G401 (cell line): ENCODE measurements around the gene CBX5. TPM values are rescaled to one million over a fixed set of nuclear protein-coding genes. Genes with fewer than 3 reads are reported as not detected.
"Not testable (repeated sequence)": the region's sequence is repeated elsewhere in the genome, so short reads cannot be mapped to it uniquely, and the experiment has no call there.

Experiments
- DNase-seq: peaks from one replicate; pipeline ENCODE4 v3.0.0-alpha.2; 2015; ENCODE audit warnings: low spot score
- in situ Hi-C: cut with HindIII; loops from 2 replicates; pipeline ENCODE4 v1.10.0; 2016; ENCODE audit warnings: low sequenced_read_pairs, mixed read lengths
- total RNA-seq: library from RNA; depleted of rRNA; stranded (reverse); fragments of >200 nt; shearing (Covaris generic); gene quantifications from 2 replicates; pipeline ENCODE4 v1.2.3, GENCODE V29; 2014

Gene CBX5
- total RNA-seq, 1 experiment from 2014 or later: 67.6 TPM

DNA sequence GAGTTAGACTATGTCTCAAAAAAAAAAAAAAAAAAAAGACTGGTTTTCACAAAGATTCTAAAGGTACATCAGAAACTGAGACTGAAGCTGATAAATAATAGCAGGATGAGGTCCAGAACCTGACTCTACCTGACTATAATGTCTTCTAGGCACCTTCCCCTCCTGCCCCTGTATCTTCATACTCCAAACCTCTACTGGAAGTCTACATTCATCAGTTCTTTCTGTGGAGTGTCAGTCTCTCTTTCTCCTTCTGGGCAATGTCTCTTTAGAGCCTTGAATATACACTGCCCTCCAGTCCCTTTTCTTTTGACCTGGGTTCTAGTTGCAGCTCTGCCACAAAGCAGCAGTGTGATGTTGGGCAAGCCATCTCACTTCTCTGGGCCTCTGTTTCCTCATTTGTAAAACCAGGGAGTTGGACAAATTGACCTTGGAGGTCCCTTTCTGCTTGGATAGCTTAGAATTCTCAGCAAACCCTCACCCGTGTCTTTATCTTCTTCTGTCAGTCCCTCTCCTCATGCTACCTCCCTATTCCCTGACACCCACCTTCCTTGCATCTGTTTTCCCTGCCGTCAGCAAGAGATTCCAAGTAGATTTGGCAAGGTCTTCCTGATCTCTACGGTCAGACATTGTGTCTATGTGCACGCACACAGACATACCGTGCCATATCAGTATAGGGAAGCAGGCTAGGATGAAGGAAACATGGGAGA, 16.6 kb upstream of the CBX5 start:
- in situ Hi-C loops: no loop called here

DNA sequence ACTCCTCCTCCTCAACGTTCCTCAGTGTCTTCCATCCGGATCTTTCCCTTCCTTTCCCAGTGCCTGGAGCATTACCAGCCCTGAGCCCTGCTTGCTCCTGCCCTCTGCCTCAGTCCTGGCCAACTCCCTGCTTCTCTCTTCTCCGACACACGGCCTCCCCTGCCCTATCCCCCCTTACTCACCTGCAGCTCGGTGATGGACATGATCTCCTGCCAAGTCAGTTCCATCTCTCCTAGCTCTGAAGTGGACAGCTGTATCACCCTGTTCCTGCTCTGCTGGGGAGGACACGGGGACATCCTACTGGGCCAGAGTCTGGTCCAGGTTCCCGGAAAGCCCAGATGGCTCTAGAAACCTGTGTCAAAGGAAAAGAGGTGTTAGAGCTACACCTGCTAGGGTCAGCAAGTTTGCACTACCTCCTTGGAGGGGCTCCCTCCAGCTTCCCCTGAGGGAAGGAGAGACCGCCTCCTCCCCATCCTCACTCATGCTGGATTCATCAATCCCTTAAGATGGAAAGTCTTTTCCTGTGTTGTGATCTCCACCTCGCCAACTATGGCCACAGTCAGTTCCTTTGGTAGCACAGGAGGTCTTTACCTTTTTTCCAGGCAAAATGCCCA, 15.1 kb upstream of the CBX5 start:
- in situ Hi-C loops: loop anchor here (5.0 kb wide), 1 partner anchor 32 kb away; the partner anchor contains the start of gene COPZ1
- DNase-seq: peak; percentile 36

More for the DNA sequence above, 16.6 kb upstream of the CBX5 start:
- no peak for DNase-seq

DNA sequence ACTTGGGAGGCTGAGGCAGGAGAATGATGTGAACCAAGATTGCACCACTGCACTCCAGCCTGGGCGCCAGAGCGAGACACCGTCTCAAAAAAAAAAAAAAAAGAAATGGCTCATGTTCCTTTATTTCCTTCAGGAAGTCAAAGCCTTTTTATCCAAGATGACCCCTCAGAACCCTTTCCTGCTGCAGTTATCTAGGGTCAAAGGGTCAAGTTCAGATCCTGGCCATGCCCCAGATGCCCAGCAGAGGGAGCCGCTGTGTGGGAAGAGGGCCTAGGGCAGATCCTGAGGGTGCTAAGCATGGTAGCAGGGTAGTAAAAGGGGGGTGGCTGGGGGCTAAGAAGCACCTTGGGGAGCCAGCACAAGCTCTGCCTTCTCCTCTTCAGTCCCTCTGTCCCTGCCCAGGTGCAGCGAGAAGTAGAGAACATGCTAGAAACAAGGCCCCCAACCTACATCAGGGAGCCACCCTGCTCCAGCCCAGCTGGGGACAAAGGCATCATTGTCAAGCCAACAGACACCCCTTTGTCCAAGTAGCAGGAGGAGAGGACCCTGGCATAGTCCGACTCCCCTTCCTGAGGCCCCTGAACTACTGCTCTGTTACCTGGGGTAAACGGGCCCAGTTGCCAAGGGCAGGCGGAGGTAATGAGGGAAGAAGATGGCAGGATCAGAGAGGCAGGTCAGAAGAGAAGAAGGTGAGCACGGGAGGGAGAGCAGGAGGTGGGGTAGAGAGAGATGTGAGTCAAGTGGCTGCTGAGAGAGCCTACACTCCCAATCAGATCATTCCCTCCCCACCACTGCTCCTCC, 14.4 kb upstream of the CBX5 start:
- no peak for DNase-seq
- in situ Hi-C loops: loop anchor here (5.0 kb wide), 1 partner anchor 33 kb away; the partner anchor contains the start of gene COPZ1

DNA sequence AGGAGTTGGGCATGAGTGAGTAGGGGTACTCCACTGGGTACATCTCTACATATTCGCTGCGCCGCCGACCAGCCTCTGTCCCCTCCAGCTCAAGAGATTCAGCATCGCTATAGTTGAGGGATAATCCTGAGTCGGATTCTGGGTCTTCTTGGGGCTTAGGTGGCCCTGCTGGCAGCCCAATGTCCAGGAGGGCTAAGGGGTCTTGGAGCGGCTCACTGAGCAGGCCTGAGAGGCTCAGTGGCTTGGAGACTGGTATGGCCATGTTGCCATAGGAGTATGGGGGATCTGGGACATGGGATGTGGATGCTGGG, 13.0 kb upstream of the CBX5 start:
- no peak for DNase-seq
- in situ Hi-C loops: loop anchor here (5.0 kb wide), 1 partner anchor 34 kb away; the partner anchor contains the start of gene COPZ1

DNA sequence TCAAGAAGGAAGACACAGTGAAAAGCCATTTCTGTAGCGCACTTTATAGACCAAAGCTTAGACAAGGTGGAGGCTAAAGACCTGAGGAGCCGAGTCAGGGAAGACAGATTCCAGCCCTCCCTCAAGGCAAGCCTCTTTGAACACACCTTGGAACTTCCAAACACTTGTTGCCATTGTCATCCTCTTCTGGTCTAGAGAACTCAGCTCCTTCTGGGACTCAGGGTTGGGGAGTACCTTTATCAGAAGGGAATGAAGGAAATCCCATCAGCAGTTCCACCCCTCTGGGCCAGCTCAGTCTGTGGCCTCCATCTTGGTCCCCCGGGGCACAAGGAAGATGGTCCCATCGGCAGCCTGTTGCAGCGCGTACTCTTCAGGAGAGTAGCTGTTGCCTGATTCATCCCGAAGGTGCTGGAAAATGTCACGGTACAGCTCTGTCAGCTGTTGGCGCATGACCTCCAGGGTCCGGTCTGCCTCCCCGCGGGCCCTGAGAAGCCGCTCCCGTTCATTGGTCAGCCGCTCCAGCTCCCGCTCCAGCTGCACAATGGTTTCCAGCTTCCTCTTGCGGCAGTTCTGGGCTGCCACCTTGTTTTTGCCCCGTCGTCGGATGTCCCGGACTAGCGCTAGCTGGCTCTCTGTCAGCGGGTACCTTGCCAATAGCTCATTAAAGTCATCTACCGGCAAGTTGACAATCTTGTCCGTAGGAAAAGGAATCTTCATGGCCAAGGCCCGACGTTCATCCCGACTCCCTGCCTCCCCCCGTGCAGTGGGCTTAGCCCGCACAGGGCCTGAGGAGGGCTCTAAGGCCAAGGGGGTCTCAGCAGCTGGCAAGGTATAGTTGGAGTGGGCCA, 12.4 kb upstream of the CBX5 start:
- in situ Hi-C loops: loop anchor here (5.0 kb wide), 1 partner anchor 35 kb away; the partner anchor contains the start of gene COPZ1
- no peak for DNase-seq

DNA sequence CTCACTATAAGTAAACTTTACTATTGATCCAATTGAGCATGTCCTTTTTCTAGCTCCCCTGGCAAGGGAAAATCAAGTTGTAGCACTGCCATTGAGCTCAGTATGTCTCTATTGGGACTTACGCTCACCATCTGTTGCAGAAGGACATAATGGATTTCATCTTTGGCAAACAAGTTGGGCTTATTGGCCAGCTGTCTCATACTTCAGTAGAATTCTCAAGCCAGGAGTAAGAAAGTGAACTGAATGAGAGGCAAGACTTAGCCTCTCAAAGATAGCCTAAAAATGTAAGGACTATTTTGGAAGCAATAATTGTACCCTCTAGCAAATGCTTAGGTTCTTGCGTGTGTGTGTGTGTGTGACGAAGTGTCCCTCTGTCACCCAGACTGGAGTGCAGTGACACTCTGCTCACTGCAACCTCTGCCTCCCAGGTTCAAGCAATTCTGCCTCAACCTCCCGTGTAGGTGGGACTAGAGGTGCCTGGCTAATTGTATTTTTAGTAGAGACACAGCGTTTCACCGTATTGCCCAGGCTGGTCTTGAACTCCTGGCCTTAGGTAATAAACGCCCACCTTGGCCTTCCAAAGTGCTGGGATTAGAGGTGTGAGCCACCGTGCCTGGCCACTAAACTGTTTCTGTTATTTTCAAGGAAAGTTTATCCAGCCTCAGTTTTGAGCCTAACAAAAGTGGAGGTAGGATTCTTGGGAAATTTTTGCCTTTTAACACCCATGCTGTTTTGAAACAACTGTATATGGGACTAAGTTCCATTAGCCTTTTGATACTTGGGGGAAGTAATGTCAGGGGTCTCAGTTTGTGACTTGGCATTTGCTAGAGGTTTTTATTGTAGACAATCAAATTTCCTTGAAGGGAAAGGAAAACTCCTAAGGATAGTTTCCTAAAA, 7.6 kb upstream of the CBX5 start:
- peak; percentile 79 for DNase-seq
- in situ Hi-C loops: no loop called here

DNA sequence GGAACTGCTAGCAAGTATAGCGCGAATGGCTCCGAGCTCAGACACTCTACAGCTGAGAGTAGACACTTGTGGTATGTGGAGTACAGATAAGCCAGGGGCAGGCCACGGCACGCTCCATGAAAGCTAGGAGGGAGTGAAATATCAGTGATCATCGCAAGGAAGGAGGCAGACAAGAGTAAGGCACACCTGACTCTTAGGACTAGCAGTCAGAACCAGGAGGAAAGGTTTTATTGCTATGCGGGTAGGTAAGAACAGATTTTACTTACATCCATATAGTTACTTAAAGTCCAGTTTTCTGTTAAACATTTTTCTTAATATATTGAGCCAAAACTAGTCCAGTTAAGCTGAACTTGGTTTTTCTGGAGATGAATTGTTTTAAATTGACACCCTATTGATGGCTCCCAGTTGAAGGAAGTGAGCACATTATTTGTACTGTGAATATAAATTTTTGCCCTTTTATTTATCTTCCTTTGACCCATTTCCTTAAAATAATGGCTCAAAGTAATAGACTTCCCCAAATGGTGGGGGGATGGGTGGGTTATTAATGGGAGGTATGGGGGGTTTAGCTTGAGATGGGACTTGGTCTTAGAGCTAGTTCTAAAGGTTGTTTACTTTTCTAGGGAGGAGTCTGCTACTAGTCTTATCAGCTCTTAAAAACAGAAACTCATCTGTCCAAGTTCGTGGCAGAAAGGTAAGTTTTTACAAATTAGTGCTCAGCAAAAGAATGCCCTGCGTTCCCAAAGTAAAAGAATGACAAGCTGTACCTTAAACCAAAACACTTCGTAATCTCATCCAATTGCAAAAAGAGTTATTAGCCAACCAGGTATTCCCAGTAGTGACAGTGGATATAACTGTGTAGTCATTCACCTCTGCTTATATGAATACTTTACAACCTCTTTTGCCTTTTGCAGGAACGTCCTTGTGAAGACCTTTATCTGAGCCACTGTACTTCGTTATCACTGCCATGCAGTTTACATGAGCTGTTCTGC, 6.4 kb upstream of the CBX5 start:
- no peak for DNase-seq
- in situ Hi-C loops: no loop called here

DNA sequence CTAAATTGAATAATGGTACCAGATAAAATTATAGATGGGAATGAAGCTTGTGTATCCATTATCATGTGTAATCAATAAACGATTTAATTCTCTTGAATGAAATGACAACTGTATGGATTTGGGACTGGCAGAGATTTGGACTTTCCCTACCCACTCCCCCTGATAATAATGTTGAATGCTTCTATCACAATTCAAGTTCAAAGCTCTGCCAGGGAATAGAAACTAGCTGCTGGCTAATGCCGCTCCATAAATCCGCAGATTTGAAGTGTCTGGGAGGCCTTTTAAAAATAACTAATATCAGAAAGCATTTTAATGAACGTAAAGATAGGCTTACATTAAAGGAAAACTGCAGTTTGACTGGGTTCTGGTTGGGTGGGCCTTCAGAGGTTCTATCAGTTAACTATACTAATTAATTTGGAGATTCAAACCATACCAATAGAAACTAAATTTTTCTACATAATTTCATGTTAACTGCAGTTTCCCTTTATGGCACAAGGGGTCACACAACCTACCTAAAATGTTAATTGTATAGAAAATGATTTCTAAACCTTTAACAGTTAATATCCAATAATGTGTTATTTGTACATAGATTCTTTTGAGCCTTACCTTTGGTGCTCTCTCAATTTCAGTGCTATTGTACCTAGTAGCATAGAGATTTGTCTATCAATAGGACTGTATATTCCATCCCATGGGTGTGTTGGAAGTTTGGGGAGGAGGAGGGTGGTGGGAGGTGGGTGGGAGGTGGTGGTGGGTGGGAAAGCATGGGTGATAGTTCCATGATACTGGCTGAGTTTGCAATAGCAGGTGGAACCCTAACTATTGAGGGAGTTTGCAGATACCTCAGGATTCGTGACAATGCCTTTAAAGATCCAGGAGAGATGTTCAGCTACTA, 5.5 kb upstream of the CBX5 start:
- in situ Hi-C loops: no loop called here
- DNase-seq: no peak

DNA sequence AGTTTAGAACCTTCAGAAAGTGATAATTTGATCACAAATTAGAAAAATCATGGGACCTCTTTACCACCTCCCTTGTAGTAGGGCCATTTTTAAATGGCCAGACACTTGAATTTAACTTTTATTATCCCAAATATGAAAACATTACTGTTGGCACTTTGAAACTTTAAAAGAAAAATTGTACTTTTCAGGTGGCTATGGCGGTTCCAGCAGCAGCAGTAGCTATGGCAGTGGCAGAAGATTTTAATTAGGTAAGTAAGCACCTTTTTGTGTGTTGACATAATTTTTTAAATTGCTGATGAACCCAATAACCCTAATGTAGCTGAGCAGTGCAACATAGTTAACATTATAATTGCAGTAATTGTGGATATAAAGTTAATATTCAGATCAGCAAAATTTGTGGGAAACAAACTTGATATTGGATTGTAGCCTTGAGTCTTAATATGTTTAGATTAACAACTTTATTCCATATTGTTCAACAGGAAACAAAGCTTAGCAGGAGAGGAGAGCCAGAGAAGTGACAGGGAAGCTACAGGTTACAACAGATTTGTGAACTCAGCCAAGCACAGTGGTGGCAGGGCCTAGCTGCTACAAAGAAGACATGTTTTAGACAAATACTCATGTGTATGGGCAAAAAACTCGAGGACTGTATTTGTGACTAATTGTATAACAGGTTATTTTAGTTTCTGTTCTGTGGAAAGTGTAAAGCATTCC, 4.3 kb upstream of the CBX5 start:
- DNase-seq, in situ Hi-C loops: not testable (repeated sequence)

DNA sequence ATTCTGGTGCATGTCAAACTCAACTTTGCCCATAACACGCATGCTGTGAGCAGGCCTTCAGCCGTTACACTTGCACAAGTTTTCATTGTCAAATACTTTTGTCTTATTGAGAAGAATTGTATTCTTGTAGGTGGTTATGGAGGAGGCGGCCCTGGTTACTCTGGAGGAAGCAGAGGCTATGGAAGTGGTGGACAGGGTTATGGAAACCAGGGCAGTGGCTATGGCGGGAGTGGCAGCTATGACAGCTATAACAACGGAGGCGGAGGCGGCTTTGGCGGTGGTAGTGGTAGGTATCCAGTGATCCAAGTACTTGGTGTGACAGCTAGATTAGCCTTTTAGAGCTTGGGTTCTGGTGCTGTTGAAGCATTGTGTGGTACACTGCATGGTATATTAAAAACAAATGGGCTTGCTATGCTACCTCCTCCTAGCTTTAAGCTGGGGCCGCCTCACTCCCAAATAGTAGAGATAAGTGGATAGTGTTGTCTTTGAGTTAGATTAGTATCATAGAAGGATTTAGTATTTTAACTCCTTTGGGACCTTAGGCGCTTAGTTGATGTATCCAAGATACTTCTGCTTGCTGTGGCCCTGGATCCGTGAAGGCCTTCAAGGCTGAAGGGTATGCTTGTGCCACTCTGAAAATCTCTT, 3.1 kb upstream of the CBX5 start:
- DNase-seq: no peak
- in situ Hi-C loops: no loop called here

DNA sequence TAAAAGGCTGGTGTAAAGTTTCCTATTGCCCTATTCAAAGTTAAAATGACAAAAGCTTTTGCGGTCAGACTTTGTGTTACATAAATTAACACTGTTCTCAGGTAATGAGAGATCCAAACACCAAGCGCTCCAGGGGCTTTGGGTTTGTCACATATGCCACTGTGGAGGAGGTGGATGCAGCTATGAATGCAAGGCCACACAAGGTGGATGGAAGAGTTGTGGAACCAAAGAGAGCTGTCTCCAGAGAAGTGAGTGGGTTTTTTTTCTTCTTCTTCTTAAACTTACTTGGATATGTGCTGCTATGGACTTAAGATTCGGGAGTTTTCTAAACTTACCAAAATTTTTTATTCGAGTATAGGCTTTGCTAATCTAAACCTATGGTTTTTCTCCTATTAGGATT, 1.8 kb upstream of the CBX5 start:
- in situ Hi-C loops, DNase-seq: not testable (repeated sequence)

DNA sequence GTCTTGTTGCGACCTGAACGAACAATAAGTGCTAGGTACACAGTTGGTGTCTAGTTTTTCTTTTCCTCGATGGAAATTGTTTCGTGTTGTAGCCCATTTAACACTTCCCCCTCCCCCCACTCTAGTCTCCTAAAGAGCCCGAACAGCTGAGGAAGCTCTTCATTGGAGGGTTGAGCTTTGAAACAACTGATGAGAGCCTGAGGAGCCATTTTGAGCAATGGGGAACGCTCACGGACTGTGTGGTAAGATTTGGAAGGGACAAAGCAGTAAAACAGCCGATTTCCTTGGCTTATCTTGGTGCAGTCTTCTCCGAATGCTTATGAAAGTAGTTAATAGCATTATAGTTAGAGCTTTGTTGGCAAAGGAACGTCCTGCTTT, 1.3 kb upstream of the CBX5 start:
- DNase-seq, in situ Hi-C loops: not testable (repeated sequence)

DNA sequence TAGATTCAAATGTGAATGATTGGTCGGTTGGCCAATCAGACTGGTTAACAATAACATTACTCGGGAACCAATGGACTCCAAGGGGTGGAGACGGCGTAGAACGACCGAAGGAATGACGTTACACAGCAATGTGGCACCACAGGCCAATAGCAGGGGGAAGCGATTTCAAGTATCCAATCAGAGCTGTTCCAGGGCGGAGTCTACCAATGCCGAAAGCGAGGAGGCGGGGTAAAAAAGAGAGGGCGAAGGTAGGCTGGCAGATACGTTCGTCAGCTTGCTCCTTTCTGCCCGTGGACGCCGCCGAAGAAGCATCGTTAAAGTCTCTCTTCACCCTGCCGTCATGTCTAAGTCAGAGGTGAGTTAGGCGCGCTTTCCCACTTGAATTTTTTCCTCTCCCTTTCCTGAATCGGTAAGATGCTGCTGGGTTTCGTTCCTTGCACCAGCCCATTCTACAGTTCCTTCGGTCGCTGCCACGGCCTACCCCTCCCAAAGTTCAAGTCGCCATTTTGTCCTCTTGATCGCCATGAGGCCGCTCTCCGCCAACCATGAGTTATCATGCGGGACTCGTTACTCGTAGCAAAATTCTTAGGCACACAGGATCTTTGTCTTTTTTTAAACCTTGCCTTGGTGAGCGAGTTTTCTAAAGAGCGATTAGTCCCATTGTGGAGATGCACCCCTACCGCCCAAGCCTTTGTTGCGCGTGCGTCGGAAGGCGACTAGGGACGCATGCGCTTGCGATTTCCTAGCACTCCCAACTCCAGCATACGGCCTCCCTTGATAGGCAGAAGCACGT, 742 bp upstream of the CBX5 start, which contains the start of gene HNRNPA1:
TSS of gene HNRNPA1 (plus strand) at position 259 of the 793 bp plus-strand sequence. CDS start at position 341, 82 bp downstream.
- peak; percentile 100 for DNase-seq
- in situ Hi-C loops: no loop called here

DNA sequence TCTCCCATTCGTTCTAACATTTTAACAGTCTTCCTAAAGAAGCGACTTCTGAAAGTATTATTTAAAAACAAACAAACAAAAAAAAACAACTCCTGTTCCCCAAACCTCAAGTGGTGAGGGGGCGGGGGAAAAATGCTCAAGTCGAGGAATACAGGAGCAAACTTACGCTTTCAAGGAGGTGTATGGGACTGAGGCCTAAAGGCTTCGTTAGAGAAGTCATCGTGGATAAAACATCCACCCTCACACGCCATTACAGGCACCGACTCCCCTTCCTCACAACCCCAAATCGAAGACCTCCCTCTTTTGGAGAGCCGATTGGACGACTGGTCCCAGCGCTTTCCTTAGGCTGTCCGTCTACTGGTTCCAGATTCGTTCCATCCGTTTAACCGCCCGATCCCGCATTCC, 693 bp downstream of the CBX5 start:
- no peak for DNase-seq
- in situ Hi-C loops: no loop called here
